ENCODE data around the gene CEP44. TPM values are rescaled to one million over a fixed set of nuclear protein-coding genes. Genes with fewer than 3 reads are reported as not detected.

The CEP44 gene
- total and polyA plus RNA-seq, 3 donors from 2014 or later, result 20.4 to 32.5 (median 21.1) TPM

DNA sequence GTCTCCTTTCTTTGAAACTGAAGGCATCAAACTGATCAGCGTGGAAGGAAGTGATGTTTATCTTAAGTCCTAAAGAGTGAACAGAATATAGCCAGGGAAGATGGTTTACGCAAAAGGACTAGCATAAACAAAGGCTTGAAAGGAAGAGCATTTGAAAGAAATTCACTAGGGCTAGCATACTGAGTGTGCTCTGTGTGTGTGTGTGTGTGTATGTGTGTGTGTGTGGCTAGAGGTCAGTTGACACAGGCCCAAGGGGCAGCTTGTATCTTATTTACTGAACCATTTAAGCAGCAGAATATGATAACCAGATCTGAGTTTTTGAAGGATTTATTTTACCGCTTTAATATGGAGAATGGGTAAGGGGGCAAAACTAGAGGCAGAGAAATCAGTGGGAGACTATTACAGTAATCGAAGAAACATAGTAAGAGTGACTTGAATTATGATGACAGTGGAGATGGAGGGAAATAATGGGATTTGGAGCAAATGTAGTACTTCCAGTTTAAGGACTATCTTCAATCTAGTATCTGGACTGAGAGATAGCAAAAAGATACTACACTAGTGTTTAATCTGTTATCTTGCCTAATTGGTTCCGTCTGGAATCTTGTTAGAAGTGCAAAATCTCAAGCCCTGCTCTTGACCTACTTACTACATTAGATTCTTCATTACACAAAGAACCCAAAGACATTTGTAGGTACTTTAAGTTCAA is 36.9 kb downstream of the CEP44 start:
- 75 to 79% methylated on average over 5 of the region's 5 CpGs for WGBS, 2 donors

DNA sequence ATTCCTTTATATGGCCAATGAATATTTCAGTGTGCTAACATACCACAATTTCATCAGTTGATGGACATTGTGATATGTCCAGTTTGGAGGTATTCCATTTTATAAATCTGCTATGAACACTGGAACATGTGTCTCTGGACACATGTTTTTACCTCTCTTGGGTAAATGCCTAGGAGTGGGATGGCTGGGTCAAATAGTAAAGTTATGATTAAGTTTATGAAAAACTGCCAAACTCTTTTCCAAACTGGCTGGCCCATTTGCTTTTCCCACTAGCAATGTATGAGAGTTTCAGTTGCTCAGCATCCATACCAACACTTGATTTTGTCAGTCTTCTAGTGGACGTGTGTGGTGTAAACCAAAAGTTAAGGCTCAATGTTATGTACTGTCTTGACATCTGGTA is 40.5 kb downstream of the CEP44 start:
- H3K4me3 ChIP-seq, result no peak overlapping the region

More for the DNA sequence above, 36.9 kb downstream of the CEP44 start:
- intact Hi-C loops (cut with DNase I; ENCODE audit: low total_unique reads), result no loop called here
- Histone ChIP-seq H3K4me3 (no peak overlapping the region), H3K9me3 (no peaks in the 10 kb centered on the region), H3K4me1 (no peaks in the 10 kb centered on the region), H3K27me3 (no peaks in the 10 kb centered on the region), H3K36me3 (ENCODE audit: low read depth, missing control alignments) (no peaks in the 10 kb centered on the region), H3K27ac (no peak overlapping the region)
- TF ChIP-seq POLR2A (IDR thresholded peaks at IDR 0.05), result no peak
- TF ChIP-seq, protein P1, sequence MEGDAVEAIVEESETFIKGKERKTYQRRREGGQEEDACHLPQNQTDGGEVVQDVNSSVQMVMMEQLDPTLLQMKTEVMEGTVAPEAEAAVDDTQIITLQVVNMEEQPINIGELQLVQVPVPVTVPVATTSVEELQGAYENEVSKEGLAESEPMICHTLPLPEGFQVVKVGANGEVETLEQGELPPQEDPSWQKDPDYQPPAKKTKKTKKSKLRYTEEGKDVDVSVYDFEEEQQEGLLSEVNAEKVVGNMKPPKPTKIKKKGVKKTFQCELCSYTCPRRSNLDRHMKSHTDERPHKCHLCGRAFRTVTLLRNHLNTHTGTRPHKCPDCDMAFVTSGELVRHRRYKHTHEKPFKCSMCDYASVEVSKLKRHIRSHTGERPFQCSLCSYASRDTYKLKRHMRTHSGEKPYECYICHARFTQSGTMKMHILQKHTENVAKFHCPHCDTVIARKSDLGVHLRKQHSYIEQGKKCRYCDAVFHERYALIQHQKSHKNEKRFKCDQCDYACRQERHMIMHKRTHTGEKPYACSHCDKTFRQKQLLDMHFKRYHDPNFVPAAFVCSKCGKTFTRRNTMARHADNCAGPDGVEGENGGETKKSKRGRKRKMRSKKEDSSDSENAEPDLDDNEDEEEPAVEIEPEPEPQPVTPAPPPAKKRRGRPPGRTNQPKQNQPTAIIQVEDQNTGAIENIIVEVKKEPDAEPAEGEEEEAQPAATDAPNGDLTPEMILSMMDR (IDR thresholded peaks at IDR 0.05), result no peak
- no peak for DNase-seq

DNA sequence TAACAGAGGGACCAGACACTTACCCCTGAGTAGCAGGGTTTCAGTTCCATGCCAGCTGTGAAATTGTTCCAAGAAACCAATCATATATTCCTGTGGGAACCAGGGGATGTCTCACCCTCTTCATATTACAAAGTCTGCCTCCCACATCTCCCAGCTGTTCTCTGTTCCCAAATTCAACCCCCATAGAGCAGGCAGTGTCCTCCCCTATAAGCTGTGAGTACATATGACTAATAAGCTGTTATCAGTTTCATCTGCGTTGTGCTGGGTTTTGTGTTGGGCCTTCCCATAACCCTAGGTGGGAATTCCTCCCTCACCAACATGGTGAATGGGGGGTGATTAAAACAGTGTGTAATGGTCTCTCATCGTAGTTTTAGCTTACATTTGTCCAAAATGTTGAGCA is 41.0 kb downstream of the CEP44 start:
- Histone ChIP-seq H3K27ac (no peak overlapping the region), H3K27me3 (no peaks in the 10 kb centered on the region), H3K4me1 (no peaks in the 10 kb centered on the region), H3K36me3 (ENCODE audit: low read depth, missing control alignments) (no peaks in the 10 kb centered on the region), H3K4me3 (no peak overlapping the region), H3K9me3 (no peaks in the 10 kb centered on the region)
- 88 to 92% methylated on average over 2 of the region's 2 CpGs for WGBS, 2 donors
- TF ChIP-seq POLR2A (IDR thresholded peaks at IDR 0.05), result no peak
- TF ChIP-seq, protein P1 (IDR thresholded peaks at IDR 0.05), result no peak
- no peak for DNase-seq
- intact Hi-C loops (cut with DNase I; ENCODE audit: low total_unique reads), result no loop called here

More for the DNA sequence above, 40.5 kb downstream of the CEP44 start:
- intact Hi-C loops (cut with DNase I; ENCODE audit: low total_unique reads), result no loop called here
- H3K4me1 ChIP-seq, result no peaks in the 10 kb centered on the region
- H3K9me3 ChIP-seq, result no peaks in the 10 kb centered on the region
- TF ChIP-seq POLR2A (IDR thresholded peaks at IDR 0.05), result no peak
- TF ChIP-seq, protein P1 (IDR thresholded peaks at IDR 0.05), result no peak
- no peak overlapping the region for H3K27ac ChIP-seq
- no peaks in the 10 kb centered on the region for H3K36me3 ChIP-seq (ENCODE audit: low read depth, missing control alignments)
- 77 to 89% methylated on average over 1 of the region's 1 CpG for WGBS, 2 donors
- DNase-seq, result no peak
- no peaks in the 10 kb centered on the region for H3K27me3 ChIP-seq

DNA sequence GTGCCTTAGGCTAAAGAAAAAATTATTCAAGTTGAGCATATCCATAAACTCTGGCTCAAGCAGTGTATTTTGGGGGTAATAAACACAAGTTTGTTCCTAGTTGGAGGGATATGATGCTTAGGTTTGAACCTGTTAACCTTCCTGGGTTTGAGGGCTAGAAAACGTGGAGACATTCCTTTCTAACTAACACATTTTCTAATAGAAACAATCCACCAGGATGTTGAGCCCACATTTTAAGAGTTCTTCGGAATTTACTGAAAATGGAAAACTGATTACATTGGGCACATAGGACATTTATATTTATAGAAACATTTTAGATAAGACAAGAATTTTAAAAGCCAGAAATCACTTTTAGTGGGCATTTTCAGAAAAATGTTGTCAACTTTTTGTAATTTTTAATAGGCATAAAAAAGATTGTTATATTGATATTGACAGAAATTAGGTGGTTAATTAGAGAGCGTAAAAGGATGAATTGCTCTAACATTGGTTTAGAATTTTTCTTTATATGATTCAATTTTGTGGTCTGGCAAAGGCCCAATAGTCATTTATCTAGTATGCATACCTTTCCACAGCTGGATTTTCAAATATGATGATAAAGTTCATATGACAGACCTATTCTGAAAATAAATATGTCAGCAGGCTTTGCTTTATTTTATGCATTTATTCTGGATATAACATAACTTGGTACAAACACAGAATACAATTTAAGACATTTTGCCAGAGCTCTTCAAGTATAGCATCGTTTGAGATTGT is 49.2 kb downstream of the CEP44 start:
- Histone ChIP-seq H3K27ac (no peak overlapping the region), H3K4me3 (no peak overlapping the region), H3K9me3 (no peaks in the 10 kb centered on the region), H3K4me1 (no peaks in the 10 kb centered on the region), H3K36me3 (ENCODE audit: low read depth, missing control alignments) (no peaks in the 10 kb centered on the region), H3K27me3 (no peaks in the 10 kb centered on the region)
- DNase-seq, result no peak
- intact Hi-C loops (cut with DNase I; ENCODE audit: low total_unique reads), result no loop called here
- TF ChIP-seq, protein P1 (IDR thresholded peaks at IDR 0.05), result no peak
- no peak for TF ChIP-seq POLR2A (IDR thresholded peaks at IDR 0.05)
- whole genome bisulfite sequencing, 2 donors, result 78 to 79% methylated on average over 4 of the region's 4 CpGs
